ENCODE measurements around the gene ME3. TPM values are rescaled to one million over a fixed set of nuclear protein-coding genes. Genes with fewer than 3 reads are reported as not detected.

ME3 gene
- total RNA-seq, 1 donor from 2014 or later: 33.4 TPM

DNA sequence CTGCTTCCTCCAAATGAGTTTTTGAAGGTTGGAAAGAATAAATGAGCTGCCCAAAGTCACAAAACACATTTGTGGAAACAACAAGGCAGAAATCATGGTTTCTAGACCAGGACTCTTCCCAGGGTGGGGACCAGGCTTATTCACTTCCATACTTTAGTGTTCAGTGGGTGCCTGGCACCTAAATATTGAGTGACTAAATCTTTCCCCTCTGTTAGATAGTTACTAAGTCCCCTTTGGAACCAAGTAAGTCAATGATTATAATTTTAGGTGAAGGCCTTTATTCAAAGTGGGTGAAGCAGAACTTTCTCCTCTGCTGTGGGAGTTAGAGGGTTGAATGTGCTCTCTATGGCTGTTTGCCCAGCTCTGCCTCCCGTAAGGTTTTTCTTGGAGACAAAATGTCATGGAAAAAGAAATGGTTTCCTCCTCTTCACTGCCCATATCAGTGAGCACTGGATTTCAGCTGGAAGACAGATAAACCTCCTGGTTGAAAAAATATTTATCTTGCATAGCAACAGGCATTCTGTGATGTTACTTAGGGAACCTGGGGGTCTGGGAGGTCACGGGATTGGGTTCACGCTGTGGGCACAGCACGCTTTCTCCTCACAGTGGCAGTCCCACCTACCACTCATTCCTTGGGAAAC is 179.9 kb downstream of the ME3 start:
- H3K27me3 ChIP-seq (ENCODE audit: low read depth): no peaks in the 10 kb centered on the region
- H3K36me3 ChIP-seq: no peaks in the 10 kb centered on the region
- no peak overlapping the region for H3K4me3 ChIP-seq
- H3K27ac ChIP-seq (replicated peaks): no peak overlapping the region
- TF ChIP-seq, protein P1, sequence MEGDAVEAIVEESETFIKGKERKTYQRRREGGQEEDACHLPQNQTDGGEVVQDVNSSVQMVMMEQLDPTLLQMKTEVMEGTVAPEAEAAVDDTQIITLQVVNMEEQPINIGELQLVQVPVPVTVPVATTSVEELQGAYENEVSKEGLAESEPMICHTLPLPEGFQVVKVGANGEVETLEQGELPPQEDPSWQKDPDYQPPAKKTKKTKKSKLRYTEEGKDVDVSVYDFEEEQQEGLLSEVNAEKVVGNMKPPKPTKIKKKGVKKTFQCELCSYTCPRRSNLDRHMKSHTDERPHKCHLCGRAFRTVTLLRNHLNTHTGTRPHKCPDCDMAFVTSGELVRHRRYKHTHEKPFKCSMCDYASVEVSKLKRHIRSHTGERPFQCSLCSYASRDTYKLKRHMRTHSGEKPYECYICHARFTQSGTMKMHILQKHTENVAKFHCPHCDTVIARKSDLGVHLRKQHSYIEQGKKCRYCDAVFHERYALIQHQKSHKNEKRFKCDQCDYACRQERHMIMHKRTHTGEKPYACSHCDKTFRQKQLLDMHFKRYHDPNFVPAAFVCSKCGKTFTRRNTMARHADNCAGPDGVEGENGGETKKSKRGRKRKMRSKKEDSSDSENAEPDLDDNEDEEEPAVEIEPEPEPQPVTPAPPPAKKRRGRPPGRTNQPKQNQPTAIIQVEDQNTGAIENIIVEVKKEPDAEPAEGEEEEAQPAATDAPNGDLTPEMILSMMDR (IDR thresholded peaks at IDR 0.05; ENCODE audit: borderline replicate concordance): no peak
- intact Hi-C loops (cut with micrococcal nuclease): no loop called here
- DNase-seq: no peak
- H3K4me1 ChIP-seq: peaks cover 10% of the 10 kb centered on the region
- no peaks in the 10 kb centered on the region for H3K9me3 ChIP-seq (replicated peaks)

- H3K4me1 ChIP-seq: peaks cover 10% of the 10 kb centered on the region
- no peak for DNase-seq
- H3K27ac ChIP-seq (replicated peaks): no peak overlapping the region
- intact Hi-C loops (cut with micrococcal nuclease): no loop called here
- no peaks in the 10 kb centered on the region for H3K27me3 ChIP-seq (ENCODE audit: low read depth)
- H3K9me3 ChIP-seq (replicated peaks): no peaks in the 10 kb centered on the region
- TF ChIP-seq, protein P1 (IDR thresholded peaks at IDR 0.05; ENCODE audit: borderline replicate concordance): no peak
- H3K36me3 ChIP-seq: no peaks in the 10 kb centered on the region
- H3K4me3 ChIP-seq: no peak overlapping the region
Measured at GRCh38 chr11:86491027-86491426, 181.4 kb downstream of the ME3 start.

DNA sequence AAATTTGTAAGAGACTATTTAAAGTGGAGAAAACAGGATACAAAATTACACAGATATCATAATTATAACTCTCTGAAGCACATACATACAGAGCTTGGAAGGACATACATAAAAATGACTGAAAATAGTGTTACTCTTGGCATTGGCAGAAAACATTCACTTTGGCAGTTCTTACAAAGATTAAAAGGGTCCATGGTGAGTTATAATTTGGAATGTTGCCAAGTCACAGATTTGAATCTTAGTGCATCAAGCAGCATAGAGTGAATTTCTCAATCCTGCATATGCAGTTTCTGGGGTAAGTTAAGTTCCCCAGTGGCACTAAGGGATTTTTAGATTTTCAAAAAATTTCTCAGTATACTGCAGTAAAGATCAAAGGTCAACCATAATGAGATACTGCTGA is 181.8 kb downstream of the ME3 start:
- Histone ChIP-seq H3K4me1 (peaks cover 10% of the 10 kb centered on the region), H3K36me3 (no peaks in the 10 kb centered on the region), H3K27ac (replicated peaks) (no peak overlapping the region), H3K9me3 (replicated peaks) (no peaks in the 10 kb centered on the region), H3K27me3 (ENCODE audit: low read depth) (no peaks in the 10 kb centered on the region), H3K4me3 (no peak overlapping the region)
- intact Hi-C loops (cut with micrococcal nuclease): no loop called here
- DNase-seq: no peak
- TF ChIP-seq, protein P1 (IDR thresholded peaks at IDR 0.05; ENCODE audit: borderline replicate concordance): no peak

DNA sequence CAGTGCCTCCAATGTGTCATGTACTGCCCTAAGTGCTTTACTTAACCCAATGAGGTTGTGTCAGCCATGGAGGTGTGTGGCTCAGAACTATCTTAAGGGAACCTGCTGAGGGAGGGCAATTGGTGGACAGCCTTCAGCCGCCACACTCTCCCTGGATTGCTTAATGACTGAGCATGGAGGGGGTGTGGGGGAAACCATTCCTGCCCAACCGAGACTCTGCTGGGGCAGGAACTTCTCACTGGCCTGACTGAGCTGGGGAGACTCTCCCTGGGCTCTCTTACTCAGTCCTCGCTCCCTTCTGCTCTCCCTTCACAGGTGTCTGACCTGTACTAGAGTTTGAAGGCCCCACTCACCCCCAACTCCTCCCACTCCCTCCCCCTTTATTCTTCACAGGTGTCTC is 183.0 kb downstream of the ME3 start:
- intact Hi-C loops (cut with micrococcal nuclease): no loop called here

GRCh38 chr11:86488553-86488952 is 183.9 kb downstream of the ME3 start:
- intact Hi-C loops (cut with micrococcal nuclease): no loop called here
- H3K4me3 ChIP-seq: no peak overlapping the region
- H3K9me3 ChIP-seq (replicated peaks): no peaks in the 10 kb centered on the region
- H3K27me3 ChIP-seq (ENCODE audit: low read depth): no peaks in the 10 kb centered on the region
- TF ChIP-seq, protein P1 (IDR thresholded peaks at IDR 0.05; ENCODE audit: borderline replicate concordance): no peak
- no peak for DNase-seq
- H3K36me3 ChIP-seq: no peaks in the 10 kb centered on the region
- H3K4me1 ChIP-seq: peaks cover 28% of the 10 kb centered on the region
- H3K27ac ChIP-seq (replicated peaks): no peak overlapping the region

More for the DNA sequence above, 183.0 kb downstream of the ME3 start:
- no peaks in the 10 kb centered on the region for H3K36me3 ChIP-seq
- H3K9me3 ChIP-seq (replicated peaks): no peaks in the 10 kb centered on the region
- TF ChIP-seq, protein P1 (IDR thresholded peaks at IDR 0.05; ENCODE audit: borderline replicate concordance): no peak
- no peak overlapping the region for H3K27ac ChIP-seq (replicated peaks)
- no peak for DNase-seq
- H3K27me3 ChIP-seq (ENCODE audit: low read depth): no peaks in the 10 kb centered on the region
- peaks cover 20% of the 10 kb centered on the region for H3K4me1 ChIP-seq
- H3K4me3 ChIP-seq: no peak overlapping the region
